Fibroblast of pulmonary artery (primary cell): Measurements from ENCODE around the gene TIMP3.

Experiments
- DNase-seq: peaks from one replicate; pipeline ENCODE4 v3.0.0-alpha.2; 2010; ENCODE audit warnings: low read depth
- H3K4me3 ChIP-seq: replicated peaks from 2 replicates; pipeline ENCODE4 v1.5.1; 2011; ENCODE audit warnings: low read depth, mild to moderate bottlenecking, control low read depth, low read length, moderate library complexity
- CTCF ChIP-seq: IDR thresholded peaks from 2 replicates; pipeline ENCODE4 v1.5.1; 2011; ENCODE audit warnings: mild to moderate bottlenecking, control low read depth, low read length, inconsistent platforms; ENCODE audit errors: missing control alignments

Gene TIMP3

GRCh38 chr22:32828561-32828960 is 27.1 kb downstream of the TIMP3 start:
- TF ChIP-seq CTCF: no peak
- H3K4me3 ChIP-seq: no peak overlapping the region
- no peak for DNase-seq

- TF ChIP-seq CTCF: no peak
- H3K4me3 ChIP-seq: no peak overlapping the region
- DNase-seq: no peak
These were observed 27.9 kb downstream of the TIMP3 start for GRCh38 chr22:32829451-32829851.

- DNase-seq: no peak
- no peak overlapping the region for H3K4me3 ChIP-seq
- no peak for TF ChIP-seq CTCF
These were observed 29.0 kb downstream of the TIMP3 start for GRCh38 chr22:32830473-32830872.

- no peak for TF ChIP-seq CTCF
- H3K4me3 ChIP-seq: no peak overlapping the region
- DNase-seq: no peak
These were observed 29.5 kb downstream of the TIMP3 start for GRCh38 chr22:32830957-32831356.

GRCh38 chr22:32831584-32831983 is 30.1 kb downstream of the TIMP3 start:
- no peak for DNase-seq
- TF ChIP-seq CTCF: no peak
- no peak overlapping the region for H3K4me3 ChIP-seq

GRCh38 chr22:32832174-32832573 is 30.7 kb downstream of the TIMP3 start:
- no peak overlapping the region for H3K4me3 ChIP-seq
- TF ChIP-seq CTCF: no peak
- DNase-seq: no peak

GRCh38 chr22:32836280-32837123 is 35.0 kb downstream of the TIMP3 start:
- peak; percentile 38 for DNase-seq
- TF ChIP-seq CTCF: peak; percentile 66
- H3K4me3 ChIP-seq: no peak overlapping the region
